Measurements from ENCODE around the gene PLA1A.
A peak's percentile ranks its signal among the peaks of the same experiment; 100 is the strongest.

Gene PLA1A

DNA sequence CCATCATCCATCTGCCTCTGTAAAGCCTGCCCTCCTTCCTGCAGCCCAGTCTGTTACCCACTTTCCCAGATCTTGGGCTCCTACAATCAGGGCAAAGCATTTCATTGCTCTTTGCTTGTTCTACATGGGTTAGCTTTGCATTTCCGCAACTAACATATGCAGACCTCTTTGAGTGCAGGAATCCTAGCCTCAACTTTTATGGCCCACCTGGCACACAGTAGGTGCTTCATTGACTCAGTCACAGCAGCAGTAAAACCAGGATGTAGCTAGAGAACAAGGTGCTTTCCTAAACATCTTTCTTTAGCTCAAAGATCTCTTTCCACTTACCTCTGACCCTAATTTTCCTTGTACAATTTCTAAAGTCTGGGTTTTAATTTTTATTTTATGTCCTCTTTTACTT, 41.8 kb upstream of the PLA1A start:
- no peak for DNase-seq (ENCODE audit: low read depth)
- no peak overlapping the region for H3K4me3 ChIP-seq (ENCODE audit: low read length)
- TF ChIP-seq, protein P1, sequence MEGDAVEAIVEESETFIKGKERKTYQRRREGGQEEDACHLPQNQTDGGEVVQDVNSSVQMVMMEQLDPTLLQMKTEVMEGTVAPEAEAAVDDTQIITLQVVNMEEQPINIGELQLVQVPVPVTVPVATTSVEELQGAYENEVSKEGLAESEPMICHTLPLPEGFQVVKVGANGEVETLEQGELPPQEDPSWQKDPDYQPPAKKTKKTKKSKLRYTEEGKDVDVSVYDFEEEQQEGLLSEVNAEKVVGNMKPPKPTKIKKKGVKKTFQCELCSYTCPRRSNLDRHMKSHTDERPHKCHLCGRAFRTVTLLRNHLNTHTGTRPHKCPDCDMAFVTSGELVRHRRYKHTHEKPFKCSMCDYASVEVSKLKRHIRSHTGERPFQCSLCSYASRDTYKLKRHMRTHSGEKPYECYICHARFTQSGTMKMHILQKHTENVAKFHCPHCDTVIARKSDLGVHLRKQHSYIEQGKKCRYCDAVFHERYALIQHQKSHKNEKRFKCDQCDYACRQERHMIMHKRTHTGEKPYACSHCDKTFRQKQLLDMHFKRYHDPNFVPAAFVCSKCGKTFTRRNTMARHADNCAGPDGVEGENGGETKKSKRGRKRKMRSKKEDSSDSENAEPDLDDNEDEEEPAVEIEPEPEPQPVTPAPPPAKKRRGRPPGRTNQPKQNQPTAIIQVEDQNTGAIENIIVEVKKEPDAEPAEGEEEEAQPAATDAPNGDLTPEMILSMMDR (conservative IDR thresholded peaks at IDR 0.05; ENCODE audit: low read depth, low read length), result no peak

DNA sequence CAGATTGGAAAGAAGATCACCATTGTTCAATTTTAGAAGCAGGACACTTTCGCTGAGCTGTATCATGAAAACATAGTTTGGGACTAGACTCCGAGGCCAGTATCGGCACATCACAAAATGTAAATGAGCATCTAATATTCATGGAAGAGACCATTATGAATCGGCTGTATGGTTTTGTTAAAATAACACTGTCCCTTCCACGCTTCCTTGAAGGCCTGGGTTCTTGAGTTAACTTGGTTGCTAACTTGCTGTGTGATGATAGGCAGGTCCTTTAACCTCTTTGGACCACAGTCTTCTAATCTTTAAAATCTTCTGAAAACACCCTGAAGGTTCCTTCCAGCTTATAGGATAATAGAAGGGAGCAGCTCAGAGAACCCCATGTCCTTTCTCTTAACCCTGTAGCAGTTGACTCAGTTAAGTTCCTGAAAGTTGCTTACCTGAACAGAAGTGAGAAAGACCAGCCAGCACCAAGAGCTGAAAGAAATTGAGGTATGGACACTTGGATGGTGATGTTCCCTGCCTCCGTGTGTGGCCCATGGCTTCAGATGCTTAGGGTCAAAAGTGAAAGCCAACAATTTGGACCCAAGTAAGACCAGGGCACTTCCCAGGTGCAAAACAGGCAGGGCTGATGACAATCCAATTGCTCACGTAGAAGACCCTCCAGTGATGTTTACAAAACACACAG, 40.4 kb upstream of the PLA1A start:
- TF ChIP-seq, protein P1 (conservative IDR thresholded peaks at IDR 0.05; ENCODE audit: low read depth, low read length), result no peak
- no peak overlapping the region for H3K4me3 ChIP-seq (ENCODE audit: low read length)
- no peak for DNase-seq (ENCODE audit: low read depth)

DNA sequence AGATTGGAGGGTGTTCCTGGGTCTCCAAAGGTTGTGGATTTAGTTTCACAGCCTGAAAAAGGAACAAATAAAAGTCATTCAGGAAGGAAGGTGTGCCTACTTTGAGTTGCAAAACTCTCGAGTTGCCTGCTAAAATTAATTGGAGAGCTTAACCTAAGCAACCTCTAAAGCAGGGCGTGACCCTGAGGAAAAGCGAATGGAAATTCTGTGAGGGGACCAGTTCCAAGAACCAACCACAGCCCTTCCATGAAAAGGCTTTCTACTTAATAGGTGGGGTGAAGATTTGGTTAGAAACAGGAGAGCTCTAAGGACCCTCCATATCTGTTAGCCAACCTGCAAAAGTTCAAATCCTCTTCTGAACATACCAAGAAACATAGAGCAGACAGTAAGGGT, 39.8 kb upstream of the PLA1A start:
- TF ChIP-seq, protein P1 (conservative IDR thresholded peaks at IDR 0.05; ENCODE audit: low read depth, low read length), result no peak
- no peak overlapping the region for H3K4me3 ChIP-seq (ENCODE audit: low read length)
- DNase-seq (ENCODE audit: low read depth), result no peak

DNA sequence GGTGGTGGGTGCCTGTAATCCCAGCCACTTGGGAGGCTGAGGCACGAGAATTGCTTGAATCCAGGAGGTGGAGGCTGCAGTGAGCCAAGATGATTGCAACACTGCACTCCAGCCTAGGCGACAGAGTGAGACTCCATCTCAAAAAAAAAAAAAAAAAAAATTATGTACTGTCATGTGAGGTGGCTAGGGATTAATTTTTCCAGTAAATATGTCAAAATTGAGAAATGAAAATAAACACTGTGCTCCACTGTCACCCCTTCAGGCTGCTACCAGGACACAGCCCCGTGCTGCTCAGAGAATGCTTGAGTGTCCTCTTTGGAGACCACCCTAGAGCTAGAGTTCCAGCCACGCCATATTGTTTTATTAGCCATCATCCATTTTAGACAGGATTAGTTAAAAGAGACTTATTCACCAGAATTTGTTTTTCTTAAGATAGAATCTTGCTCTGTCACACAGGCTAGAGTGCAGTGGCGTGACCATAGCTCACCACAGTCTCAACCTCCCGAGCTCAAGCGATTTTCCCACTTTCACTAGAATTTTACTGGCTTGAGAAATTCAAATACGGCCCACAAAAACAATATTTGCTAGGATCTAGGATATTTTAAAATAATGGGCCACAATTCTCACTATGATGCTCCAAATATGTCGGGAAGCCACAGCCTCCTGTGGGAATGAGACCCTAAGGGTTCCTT, 38.9 kb upstream of the PLA1A start:
- TF ChIP-seq, protein P1 (conservative IDR thresholded peaks at IDR 0.05; ENCODE audit: low read depth, low read length), result no peak
- no peak for DNase-seq (ENCODE audit: low read depth)
- no peak overlapping the region for H3K4me3 ChIP-seq (ENCODE audit: low read length)

DNA sequence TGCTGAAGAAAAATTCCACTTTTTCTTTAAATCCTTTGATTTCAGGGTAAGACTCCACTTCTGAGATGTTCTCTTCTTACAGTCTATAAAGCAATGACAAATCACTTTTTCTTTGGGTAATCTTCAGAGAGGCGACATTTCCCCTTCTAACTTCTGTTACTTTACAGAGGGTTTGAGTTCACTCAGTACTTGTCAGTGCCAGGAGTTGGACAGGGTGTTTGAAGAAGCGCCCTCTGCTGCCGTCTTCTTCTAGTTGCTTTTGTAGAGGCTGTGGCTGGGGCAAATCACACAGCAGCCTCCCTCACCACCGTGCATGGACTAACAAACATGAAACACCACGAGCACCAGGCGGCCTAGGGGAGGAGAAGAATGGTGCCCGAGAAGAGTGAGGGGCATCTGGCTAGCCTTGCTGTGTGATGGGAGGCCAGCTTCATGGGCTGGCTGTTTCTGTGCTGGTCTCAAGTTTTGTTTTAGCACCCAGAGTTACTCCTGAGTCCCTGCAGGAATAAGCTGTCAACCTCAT, 38.2 kb upstream of the PLA1A start, which contains the start of gene CD80:
CD80 (minus strand) TSS at position 174 of the 523 bp plus-strand sequence. CDS start 1,886 bp downstream, outside the sequence.
- no peak within 1 kb of the TSS for H3K4me3 ChIP-seq (ENCODE audit: low read length)
- TF ChIP-seq, protein P1 (conservative IDR thresholded peaks at IDR 0.05; ENCODE audit: low read depth, low read length), result peak; percentile 42
- DNase-seq (ENCODE audit: low read depth), result no peak

DNA sequence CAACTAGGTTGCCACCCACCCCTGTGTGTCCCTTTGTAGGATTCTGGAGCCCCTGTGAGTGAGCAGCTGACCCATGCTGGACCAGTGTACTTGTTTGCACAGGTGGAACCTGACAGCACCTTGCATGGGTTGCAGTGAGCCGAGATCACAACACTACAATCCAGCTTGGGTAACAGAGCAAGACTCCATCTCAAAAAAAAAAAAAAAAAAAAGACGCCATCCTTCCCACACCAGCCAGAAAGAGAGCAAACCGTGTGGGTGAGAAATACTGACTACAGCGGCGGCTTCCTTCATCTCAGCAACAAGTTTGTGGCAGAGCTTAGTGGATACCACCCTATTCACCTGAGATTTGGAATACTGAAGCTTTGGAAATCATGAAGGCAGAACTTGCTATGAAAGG, 37.5 kb upstream of the PLA1A start:
- TF ChIP-seq, protein P1 (conservative IDR thresholded peaks at IDR 0.05; ENCODE audit: low read depth, low read length), result no peak
- no peak overlapping the region for H3K4me3 ChIP-seq (ENCODE audit: low read length)
- no peak for DNase-seq (ENCODE audit: low read depth)

Measured in retinal pigment epithelial cell (primary cell).